Stimulated activated CD8-positive, alpha-beta memory T cell treated with anti-CD3 and anti-CD28 coated beads, Interleukin-12 subunit alpha, Interleukin-12 subunit beta, amount 100 ng/mL, for 24 hours (primary cell): ENCODE data around the gene RAC2.

Experiments used
- DNase-seq: peaks from one replicate; pipeline ENCODE4 v3.0.0-alpha.2; 2020; ENCODE audit errors: extremely low read depth

Gene RAC2

GRCh38 chr22:37221424-37222333 lies 22.4 kb downstream of the RAC2 start:
- DNase-seq: no peak

DNA sequence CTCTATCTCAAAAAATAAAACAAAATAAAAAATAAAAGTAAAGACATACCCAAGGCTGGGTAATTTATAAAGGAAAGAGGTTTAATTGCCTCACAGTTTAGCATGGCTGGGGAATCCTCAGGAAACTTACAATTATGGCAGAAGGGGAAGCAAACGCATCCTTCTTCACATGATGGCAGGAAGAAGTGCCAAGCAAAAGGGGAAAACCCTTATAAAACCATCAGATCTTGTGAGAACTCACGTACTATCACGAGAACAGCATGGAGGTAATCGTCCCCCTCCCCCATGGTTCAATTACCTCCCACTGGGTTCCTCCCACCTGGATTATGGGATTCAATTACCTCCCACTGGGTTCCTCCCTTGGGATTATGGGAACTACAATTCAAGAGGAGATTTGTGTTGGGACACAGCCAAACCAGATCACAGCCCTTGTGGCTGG lies 23.5 kb downstream of the RAC2 start:
- DNase-seq: no peak

GRCh38 chr22:37219533-37219932 lies 24.5 kb downstream of the RAC2 start:
- no peak for DNase-seq

GRCh38 chr22:37218771-37219411 lies 25.2 kb downstream of the RAC2 start:
- no peak for DNase-seq

GRCh38 chr22:37218399-37218770 lies 25.7 kb downstream of the RAC2 start:
- DNase-seq: no peak

DNA sequence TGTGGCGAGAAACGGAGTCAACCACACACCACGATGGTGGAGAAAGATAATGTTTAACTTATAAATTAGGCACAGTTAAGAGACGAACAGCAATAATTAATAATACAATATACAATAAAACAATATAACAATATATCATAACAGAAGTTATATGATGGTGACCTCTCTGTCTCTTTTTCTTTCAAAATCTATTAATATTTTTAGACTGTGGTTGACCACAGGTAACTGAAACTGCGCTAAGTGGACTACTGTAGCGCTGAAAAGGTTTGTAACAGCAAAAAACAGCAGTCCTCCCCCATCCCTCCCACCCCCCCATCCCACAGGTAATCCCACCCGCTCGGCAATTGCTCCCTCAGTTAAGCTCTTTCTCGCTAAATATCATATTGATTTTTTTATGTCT lies 28.2 kb downstream of the RAC2 start:
- DNase-seq: no peak

- DNase-seq: no peak
These were observed 29.4 kb downstream of the RAC2 start for GRCh38 chr22:37214731-37215030.

DNA sequence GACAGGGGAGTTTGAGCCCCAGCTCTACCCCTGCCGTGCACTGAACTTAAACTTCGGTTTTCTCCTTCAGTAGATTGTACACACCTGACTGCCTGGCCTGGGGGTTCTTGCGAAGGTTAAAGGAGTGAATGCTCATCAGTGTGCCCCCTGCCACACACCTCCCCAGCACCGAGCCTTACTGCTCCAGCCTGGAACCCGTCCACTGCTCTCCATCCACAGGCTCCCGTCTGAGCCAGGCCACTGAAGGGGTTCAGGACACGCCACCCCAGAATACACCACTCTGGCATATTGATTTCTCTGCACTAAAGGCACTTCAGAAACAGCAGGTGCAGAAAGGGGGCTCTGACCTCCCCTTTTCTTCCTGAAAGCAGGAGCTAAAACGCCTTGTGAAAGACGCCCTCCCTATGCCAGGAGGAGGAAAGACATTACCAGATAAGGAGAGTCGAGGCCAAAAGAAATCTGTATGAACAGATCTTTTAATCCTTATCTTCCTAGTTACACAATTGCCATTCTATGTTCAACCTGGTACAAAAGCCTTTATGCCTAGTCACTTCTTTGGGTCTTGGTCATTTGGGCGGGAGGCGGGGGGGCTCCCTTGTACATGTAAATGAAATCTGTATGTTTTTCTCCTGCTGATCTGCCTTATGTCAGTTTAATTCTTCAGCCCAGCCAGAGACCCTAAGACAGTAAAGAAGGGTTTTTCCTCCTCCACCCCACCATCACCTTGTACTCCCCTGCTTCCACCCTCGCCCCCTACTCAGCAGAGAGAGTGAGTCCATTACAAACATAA lies 29.9 kb downstream of the RAC2 start:
- DNase-seq: no peak

DNA sequence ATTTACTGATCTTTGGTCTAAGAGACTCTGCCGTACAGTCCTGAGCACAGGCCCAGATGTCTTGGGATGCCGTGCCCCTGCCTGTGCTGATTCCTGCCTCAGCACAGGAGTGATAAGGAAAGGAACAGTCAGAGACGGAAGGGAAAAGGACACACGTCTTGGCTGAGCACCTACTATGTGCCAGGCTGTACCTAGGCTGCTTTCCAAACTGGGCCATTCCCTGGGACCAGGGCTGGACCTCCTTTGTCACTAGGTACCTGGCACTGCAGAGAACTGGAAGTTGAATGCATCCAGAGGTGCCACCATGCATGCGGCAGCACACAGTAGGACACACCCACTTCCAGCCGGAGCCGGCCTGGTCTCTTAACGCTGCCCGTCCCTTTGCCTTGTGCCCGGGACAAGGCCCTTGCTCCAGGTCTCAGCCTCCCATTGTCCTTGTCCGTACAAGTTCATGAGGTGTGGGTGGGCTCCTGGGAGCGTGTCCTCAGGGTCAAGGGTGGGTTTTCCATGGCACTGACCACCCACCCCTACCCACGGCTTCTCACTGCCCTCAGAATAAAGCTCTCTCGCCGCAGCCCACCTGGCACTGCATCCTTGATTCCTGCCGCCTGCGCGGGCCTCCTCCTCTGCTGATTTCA lies 30.7 kb downstream of the RAC2 start:
- DNase-seq: no peak

- no peak for DNase-seq
These were observed 31.7 kb downstream of the RAC2 start, which contains the start of gene SSTR3 for GRCh38 chr22:37212174-37212906. SSTR3 (minus strand) TSS chr22:37212477; CDS start chr22:37207803, 4,674 bp downstream.

DNA sequence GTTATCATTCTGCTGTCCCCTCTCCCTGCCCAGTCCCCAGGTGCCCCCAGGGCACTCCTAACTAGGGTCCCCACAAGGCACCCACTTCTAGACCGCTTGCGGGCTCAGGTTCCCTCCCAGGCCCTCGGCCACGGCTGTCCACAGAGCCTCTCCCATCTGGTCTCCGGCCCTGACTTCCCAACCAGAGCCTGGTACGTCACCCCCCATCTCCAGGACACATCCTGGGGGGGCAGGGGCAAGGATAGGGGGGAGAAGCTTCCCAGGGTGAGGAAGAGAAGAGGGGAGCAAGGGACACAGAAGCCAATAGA lies 32.2 kb downstream of the RAC2 start:
- no peak for DNase-seq

DNA sequence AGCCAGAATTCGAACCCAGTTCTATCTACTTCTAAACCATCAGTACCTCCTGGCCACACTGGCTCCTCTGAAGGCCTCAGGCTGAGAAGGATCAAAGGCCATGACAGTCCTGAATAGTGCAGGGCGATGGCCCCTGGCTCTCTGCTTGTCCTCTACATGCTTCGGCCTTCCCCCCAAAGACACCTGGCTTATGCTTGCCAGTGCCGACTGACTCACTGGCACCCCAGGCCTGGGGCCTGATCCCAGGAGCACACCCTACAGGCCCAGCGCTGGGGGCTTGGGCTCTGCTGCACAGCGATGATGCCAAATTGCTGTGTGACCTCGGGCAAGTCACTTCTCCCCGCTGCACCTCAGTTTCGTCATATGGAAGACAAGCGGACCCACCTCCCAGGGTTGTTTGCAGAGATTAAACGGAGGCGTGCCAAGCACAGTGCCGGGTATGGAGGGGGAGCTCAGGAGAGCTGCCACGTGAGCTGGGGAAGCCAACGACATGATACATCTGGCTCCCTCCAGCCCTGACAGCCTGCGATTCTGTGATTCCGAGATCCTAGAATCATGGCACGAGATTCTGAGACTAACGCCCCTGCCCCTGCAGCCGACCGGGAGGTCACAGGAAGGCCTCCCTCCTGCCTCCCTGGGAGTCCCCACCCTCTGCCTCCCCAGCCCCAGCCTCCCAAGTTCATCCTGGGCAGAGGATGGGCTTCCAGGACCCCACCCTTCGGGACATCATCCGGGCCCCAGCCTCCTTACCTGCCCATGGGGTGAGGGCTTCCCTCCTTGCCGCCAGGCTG lies 32.8 kb downstream of the RAC2 start:
- no peak for DNase-seq

DNA sequence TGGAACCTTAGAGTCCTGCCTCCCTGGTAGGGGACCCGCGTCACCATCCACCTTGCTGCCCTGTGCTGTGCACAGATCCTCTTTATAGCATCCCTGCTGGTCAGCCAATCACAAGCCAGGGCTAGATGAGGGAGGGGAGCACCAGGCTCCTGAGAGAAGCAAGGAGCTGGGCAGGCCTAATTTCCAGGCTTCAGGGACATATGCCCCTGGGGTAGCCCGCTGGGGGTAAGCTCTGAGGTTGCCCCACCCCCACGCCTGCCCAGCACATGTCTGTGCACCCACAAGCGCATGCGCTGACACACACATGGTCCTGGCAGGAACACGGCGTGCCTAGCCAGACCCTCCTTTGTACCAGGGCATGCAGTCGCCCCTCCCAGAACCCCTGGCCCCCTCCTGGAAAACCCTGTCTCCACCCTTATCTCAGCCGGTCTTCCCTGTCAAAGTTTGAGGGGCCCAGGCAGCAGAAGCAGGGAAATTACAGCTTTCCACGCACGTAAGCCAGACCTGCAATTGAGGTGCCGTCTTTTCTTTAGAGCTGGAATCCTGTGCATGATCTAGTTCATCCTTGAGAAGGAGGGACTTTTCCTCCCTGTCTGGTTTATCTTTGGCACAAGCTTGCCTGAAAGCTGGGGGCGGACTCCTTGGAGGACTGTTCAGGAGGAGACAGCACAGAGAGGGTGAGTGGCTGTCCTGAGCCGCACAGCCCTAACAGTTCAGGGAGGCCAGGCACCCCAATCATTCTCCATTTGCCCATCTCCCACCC lies 33.8 kb downstream of the RAC2 start:
- DNase-seq: no peak

GRCh38 chr22:37209140-37209845 lies 34.8 kb downstream of the RAC2 start:
- no peak for DNase-seq

DNA sequence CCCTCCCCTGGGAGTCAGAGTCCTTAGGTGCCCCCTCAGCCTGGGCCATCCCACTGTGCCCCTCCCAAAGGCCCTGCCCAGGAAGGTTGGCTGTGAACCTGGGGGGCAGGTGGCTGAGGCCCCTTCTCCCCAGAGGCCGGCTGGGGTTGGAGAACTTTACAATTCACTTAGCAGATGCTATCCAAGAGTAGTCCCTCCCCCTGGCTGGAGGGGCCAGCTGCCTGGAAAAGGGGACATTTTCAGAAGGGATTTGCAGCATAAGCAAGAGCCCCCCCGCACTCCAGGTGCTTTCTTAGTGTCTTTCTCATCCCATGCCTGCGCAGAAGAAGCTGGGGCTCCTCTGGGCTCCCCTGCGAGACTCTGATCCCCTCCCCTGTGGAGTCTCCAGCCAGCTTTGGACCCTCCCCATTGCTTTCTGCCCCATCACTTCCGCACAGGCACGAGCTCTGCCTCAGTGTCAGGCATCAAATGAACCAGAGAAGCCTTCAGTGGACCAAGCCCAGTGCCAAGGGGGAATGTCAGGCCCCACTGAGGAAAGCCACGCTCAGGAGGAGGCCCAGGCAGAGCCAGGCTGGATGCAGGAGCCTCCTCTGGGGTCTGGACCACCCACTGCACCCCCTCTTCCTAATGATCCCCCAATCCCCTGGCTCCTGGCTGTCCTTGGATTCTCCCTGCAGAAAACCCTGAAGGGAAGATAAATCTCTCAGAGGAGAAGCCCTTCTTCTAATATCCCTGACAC lies 35.5 kb downstream of the RAC2 start:
- no peak for DNase-seq

- no peak for DNase-seq
These were observed 36.1 kb downstream of the RAC2 start for GRCh38 chr22:37207981-37208380.

GRCh38 chr22:37206841-37207821 lies 36.9 kb downstream of the RAC2 start:
- DNase-seq: no peak
